ENCODE results near the gene INSYN1. TPM values are rescaled to one million over a fixed set of nuclear protein-coding genes. Genes with fewer than 3 reads are reported as not detected.

The INSYN1 gene
- total RNA-seq, 1 donor: 4.7 TPM

- no peak overlapping the region for H3K4me2 ChIP-seq (ENCODE audit: insufficient read depth, low read length)
- H3K27me3 ChIP-seq (ENCODE audit: insufficient read depth, low read length): peaks cover 13% of the 10 kb centered on the region
- DNase-seq (ENCODE audit: insufficient read length, low spot score, missing footprints): no peak
- H2AFZ ChIP-seq (ENCODE audit: low read length): no peak overlapping the region
- no peaks in the 10 kb centered on the region for H3K79me2 ChIP-seq (ENCODE audit: insufficient read depth, low read length)
- no peak overlapping the region for H3K27ac ChIP-seq (ENCODE audit: low read depth, low read length)
- H4K20me1 ChIP-seq (ENCODE audit: insufficient read depth, low read length): no peaks in the 10 kb centered on the region
- H3K4me3 ChIP-seq (ENCODE audit: insufficient read depth, low read length): no peak overlapping the region
- no peak for TF ChIP-seq CTCF (IDR thresholded peaks at IDR 0.05; ENCODE audit: extremely low read depth, low read depth, low read length)
- H3K36me3 ChIP-seq (ENCODE audit: insufficient read depth, low read length): no peaks in the 10 kb centered on the region
- no peaks in the 10 kb centered on the region for H3K9me3 ChIP-seq (ENCODE audit: low read depth, low read length)
- H3K4me1 ChIP-seq (ENCODE audit: insufficient read depth, low read length): peaks cover 6% of the 10 kb centered on the region
These were observed 30.0 kb downstream of the INSYN1 start for GRCh38 chr15:73723191-73723590.

- H3K27me3 ChIP-seq (ENCODE audit: insufficient read depth, low read length): peaks cover 13% of the 10 kb centered on the region
- H3K27ac ChIP-seq (ENCODE audit: low read depth, low read length): no peak overlapping the region
- H3K36me3 ChIP-seq (ENCODE audit: insufficient read depth, low read length): no peaks in the 10 kb centered on the region
- no peak overlapping the region for H3K4me2 ChIP-seq (ENCODE audit: insufficient read depth, low read length)
- no peak for TF ChIP-seq CTCF (IDR thresholded peaks at IDR 0.05; ENCODE audit: extremely low read depth, low read depth, low read length)
- DNase-seq (ENCODE audit: insufficient read length, low spot score, missing footprints): no peak
- peaks cover 3% of the 10 kb centered on the region for H3K4me1 ChIP-seq (ENCODE audit: insufficient read depth, low read length)
- no peak overlapping the region for H2AFZ ChIP-seq (ENCODE audit: low read length)
- H3K79me2 ChIP-seq (ENCODE audit: insufficient read depth, low read length): no peaks in the 10 kb centered on the region
- H4K20me1 ChIP-seq (ENCODE audit: insufficient read depth, low read length): no peaks in the 10 kb centered on the region
- H3K4me3 ChIP-seq (ENCODE audit: insufficient read depth, low read length): no peak overlapping the region
- no peaks in the 10 kb centered on the region for H3K9me3 ChIP-seq (ENCODE audit: low read depth, low read length)
These were observed 30.7 kb downstream of the INSYN1 start for GRCh38 chr15:73722425-73722824.

- peaks cover 6% of the 10 kb centered on the region for H4K20me1 ChIP-seq (ENCODE audit: insufficient read depth, low read length)
- no peak for TF ChIP-seq CTCF (IDR thresholded peaks at IDR 0.05; ENCODE audit: extremely low read depth, low read depth, low read length)
- H2AFZ ChIP-seq (ENCODE audit: low read length): no peak overlapping the region
These were observed 34.5 kb downstream of the INSYN1 start for GRCh38 chr15:73718694-73719093.

GRCh38 chr15:73717802-73718201 is 35.3 kb downstream of the INSYN1 start:
- Histone ChIP-seq H4K20me1 (ENCODE audit: insufficient read depth, low read length) (peaks cover 6% of the 10 kb centered on the region), H3K4me3 (ENCODE audit: insufficient read depth, low read length) (no peak overlapping the region), H2AFZ (ENCODE audit: low read length) (no peak overlapping the region), H3K9me3 (ENCODE audit: low read depth, low read length) (no peaks in the 10 kb centered on the region), H3K36me3 (ENCODE audit: insufficient read depth, low read length) (peaks cover 19% of the 10 kb centered on the region), H3K27me3 (ENCODE audit: insufficient read depth, low read length) (peaks cover 13% of the 10 kb centered on the region), H3K4me2 (ENCODE audit: insufficient read depth, low read length) (no peak overlapping the region), H3K27ac (ENCODE audit: low read depth, low read length) (no peak overlapping the region), H3K79me2 (ENCODE audit: insufficient read depth, low read length) (no peaks in the 10 kb centered on the region), H3K4me1 (ENCODE audit: insufficient read depth, low read length) (no peaks in the 10 kb centered on the region)
- TF ChIP-seq CTCF (IDR thresholded peaks at IDR 0.05; ENCODE audit: extremely low read depth, low read depth, low read length): no peak
- DNase-seq (ENCODE audit: insufficient read length, low spot score, missing footprints): peak; percentile 62

More at GRCh38 chr15:73718694-73719093, 34.5 kb downstream of the INSYN1 start:
- no peaks in the 10 kb centered on the region for H3K9me3 ChIP-seq (ENCODE audit: low read depth, low read length)
- no peak overlapping the region for H3K4me2 ChIP-seq (ENCODE audit: insufficient read depth, low read length)
- H3K36me3 ChIP-seq (ENCODE audit: insufficient read depth, low read length): peaks cover 11% of the 10 kb centered on the region
- peaks cover 13% of the 10 kb centered on the region for H3K27me3 ChIP-seq (ENCODE audit: insufficient read depth, low read length)
- no peaks in the 10 kb centered on the region for H3K4me1 ChIP-seq (ENCODE audit: insufficient read depth, low read length)
- H3K4me3 ChIP-seq (ENCODE audit: insufficient read depth, low read length): no peak overlapping the region
- no peak overlapping the region for H3K27ac ChIP-seq (ENCODE audit: low read depth, low read length)
- H3K79me2 ChIP-seq (ENCODE audit: insufficient read depth, low read length): no peaks in the 10 kb centered on the region
- DNase-seq (ENCODE audit: insufficient read length, low spot score, missing footprints): no peak
